ENCODE data around the gene GPR4.

Gene GPR4

GRCh38 chr19:45613926-45614725 is 12.1 kb upstream of the GPR4 start:
- ChIA-PET POLR2A (interaction anchor here (1.0 to 1.9 kb wide), 5 partner anchors 24 to 501 kb away, joined by 3 to 6 read pairs (median 4); partner anchors contain the start of genes OPA3, QPCTL and SNRPD2), CTCF (interaction anchor here (0.6 kb wide), 1 partner anchor 148 kb away, joined by 6 read pairs; no protein-coding TSS in a partner anchor)
- TF ChIP-seq SUZ12 (IDR thresholded peaks at IDR 0.05) (no peak), PKNOX1 (IDR thresholded peaks at IDR 0.05) (no peak), CTBP1 (IDR thresholded peaks at IDR 0.05; ENCODE audit: borderline replicate concordance) (no peak), LEF1 (IDR thresholded peaks at IDR 0.05; ENCODE audit: borderline replicate concordance) (no peak), SP1 (IDR thresholded peaks at IDR 0.05) (no peak), TARDBP (IDR thresholded peaks at IDR 0.05) (no peak), FOXK2 (IDR thresholded peaks at IDR 0.05) (no peak), FOXA1 (IDR thresholded peaks at IDR 0.05) (no peak), L3MBTL2 (conservative IDR thresholded peaks at IDR 0.05) (no peak)
- DNase-seq (ENCODE audit: extremely low spot score) = no peak

GRCh38 chr19:45608948-45609347 is 6.9 kb upstream of the GPR4 start:
- TF ChIP-seq LEF1 (IDR thresholded peaks at IDR 0.05; ENCODE audit: borderline replicate concordance) = no peak
- no peak for TF ChIP-seq CTBP1 (IDR thresholded peaks at IDR 0.05; ENCODE audit: borderline replicate concordance)
- no peak for TF ChIP-seq HDGF (IDR thresholded peaks at IDR 0.05; ENCODE audit: borderline replicate concordance)
- TF ChIP-seq NFRKB (IDR thresholded peaks at IDR 0.05) = no peak
- no peak for TF ChIP-seq PKNOX1 (IDR thresholded peaks at IDR 0.05)
- TF ChIP-seq ARNT (IDR thresholded peaks at IDR 0.05) = no peak
- TF ChIP-seq TARDBP (IDR thresholded peaks at IDR 0.05) = no peak
- no peak for TF ChIP-seq SUZ12 (IDR thresholded peaks at IDR 0.05)
- TF ChIP-seq BHLHE40 (IDR thresholded peaks at IDR 0.05; ENCODE audit: borderline replicate concordance) = no peak
- no peak for TF ChIP-seq FOXA1 (IDR thresholded peaks at IDR 0.05)
- TF ChIP-seq SP1 (IDR thresholded peaks at IDR 0.05) = no peak
- CTCF ChIA-PET = no interaction called here
- POLR2A ChIA-PET = no interaction called here
- DNase-seq (ENCODE audit: extremely low spot score) = no peak

- CTCF ChIA-PET = interaction anchor here (0.6 to 1.5 kb wide), 4 partner anchors 8 to 34 kb away, joined by 3 to 5 read pairs (median 5); partner anchors contain the start of gene EML2
- POLR2A ChIA-PET = interaction anchor here (1.1 to 1.7 kb wide), 3 partner anchors 9 to 34 kb away, joined by 4 to 10 read pairs (median 6); partner anchors contain the start of gene EML2
- no peak for TF ChIP-seq PKNOX1 (IDR thresholded peaks at IDR 0.05)
- 0 out of 2 replicates have a peak, but pooled peaks have one; percentile 17 for TF ChIP-seq L3MBTL2 (conservative IDR thresholded peaks at IDR 0.05)
- peak; percentile 75 for DNase-seq (ENCODE audit: extremely low spot score)
Observed at GRCh38 chr19:45607071-45608029, 5.3 kb upstream of the GPR4 start.

- no peak for TF ChIP-seq ZNF384 (IDR thresholded peaks at IDR 0.05)
- TF ChIP-seq CTBP1 (IDR thresholded peaks at IDR 0.05; ENCODE audit: borderline replicate concordance) = no peak
- no peak for TF ChIP-seq ARNT (IDR thresholded peaks at IDR 0.05)
- no peak for TF ChIP-seq LEF1 (IDR thresholded peaks at IDR 0.05; ENCODE audit: borderline replicate concordance)
- TF ChIP-seq HDGF (IDR thresholded peaks at IDR 0.05; ENCODE audit: borderline replicate concordance) = no peak
- no peak for TF ChIP-seq FOXM1 (IDR thresholded peaks at IDR 0.05; ENCODE audit: borderline replicate concordance)
- TF ChIP-seq TARDBP (IDR thresholded peaks at IDR 0.05) = no peak
- TF ChIP-seq BHLHE40 (IDR thresholded peaks at IDR 0.05; ENCODE audit: borderline replicate concordance) = no peak
- no peak for TF ChIP-seq ELF4 (IDR thresholded peaks at IDR 0.05)
- TF ChIP-seq L3MBTL2 (conservative IDR thresholded peaks at IDR 0.05) = no peak
- no peak for TF ChIP-seq PKNOX1 (IDR thresholded peaks at IDR 0.05)
- no peak for TF ChIP-seq SUZ12 (IDR thresholded peaks at IDR 0.05)
- no peak for TF ChIP-seq NFRKB (IDR thresholded peaks at IDR 0.05)
- no peak for TF ChIP-seq FOXK2 (IDR thresholded peaks at IDR 0.05)
- TF ChIP-seq SP1 (IDR thresholded peaks at IDR 0.05) = no peak
- no peak for TF ChIP-seq FOXA1 (IDR thresholded peaks at IDR 0.05)
- CTCF ChIA-PET = interaction anchor here (0.6 kb wide), 1 partner anchor 41 kb away, joined by 3 read pairs; no protein-coding TSS in a partner anchor
- DNase-seq (ENCODE audit: extremely low spot score) = no peak
- POLR2A ChIA-PET = interaction anchor here (0.7 kb wide), 1 partner anchor 17 kb away, joined by 3 read pairs; no protein-coding TSS in a partner anchor
Observed at GRCh38 chr19:45601115-45601514, 897 bp downstream of the GPR4 start.

GRCh38 chr19:45600340-45600885 is 1.6 kb downstream of the GPR4 start:
- POLR2A ChIA-PET = no interaction called here
- no peak for DNase-seq (ENCODE audit: extremely low spot score)
- CTCF ChIA-PET = no interaction called here
- no peak for TF ChIP-seq FOXA1 (IDR thresholded peaks at IDR 0.05)
- no peak for TF ChIP-seq ELF4 (IDR thresholded peaks at IDR 0.05)
- no peak for TF ChIP-seq NFRKB (IDR thresholded peaks at IDR 0.05)
- no peak for TF ChIP-seq HDGF (IDR thresholded peaks at IDR 0.05; ENCODE audit: borderline replicate concordance)
- TF ChIP-seq ZNF384 (IDR thresholded peaks at IDR 0.05) = no peak
- no peak for TF ChIP-seq SUZ12 (IDR thresholded peaks at IDR 0.05)
- no peak for TF ChIP-seq SP1 (IDR thresholded peaks at IDR 0.05)
- TF ChIP-seq ARNT (IDR thresholded peaks at IDR 0.05) = no peak
- TF ChIP-seq FOXK2 (IDR thresholded peaks at IDR 0.05) = no peak
- no peak for TF ChIP-seq TARDBP (IDR thresholded peaks at IDR 0.05)
- TF ChIP-seq L3MBTL2 (conservative IDR thresholded peaks at IDR 0.05) = no peak
- no peak for TF ChIP-seq BHLHE40 (IDR thresholded peaks at IDR 0.05; ENCODE audit: borderline replicate concordance)
- TF ChIP-seq LEF1 (IDR thresholded peaks at IDR 0.05; ENCODE audit: borderline replicate concordance) = no peak
- no peak for TF ChIP-seq FOXM1 (IDR thresholded peaks at IDR 0.05; ENCODE audit: borderline replicate concordance)
- no peak for TF ChIP-seq CTBP1 (IDR thresholded peaks at IDR 0.05; ENCODE audit: borderline replicate concordance)
- TF ChIP-seq PKNOX1 (IDR thresholded peaks at IDR 0.05) = no peak
